HK-2 (cell line): Measurements from ENCODE around the gene GAPVD1.
"Not testable (repeated sequence)": the region's sequence is repeated elsewhere in the genome, so short reads cannot be mapped to it uniquely, and the experiment has no call there.

Experiments used
- DNase-seq: peaks from one replicate; pipeline ENCODE4 v3.0.0-alpha.2; 2018; ENCODE audit not compliant: unreplicated experiment

GAPVD1 gene

DNA sequence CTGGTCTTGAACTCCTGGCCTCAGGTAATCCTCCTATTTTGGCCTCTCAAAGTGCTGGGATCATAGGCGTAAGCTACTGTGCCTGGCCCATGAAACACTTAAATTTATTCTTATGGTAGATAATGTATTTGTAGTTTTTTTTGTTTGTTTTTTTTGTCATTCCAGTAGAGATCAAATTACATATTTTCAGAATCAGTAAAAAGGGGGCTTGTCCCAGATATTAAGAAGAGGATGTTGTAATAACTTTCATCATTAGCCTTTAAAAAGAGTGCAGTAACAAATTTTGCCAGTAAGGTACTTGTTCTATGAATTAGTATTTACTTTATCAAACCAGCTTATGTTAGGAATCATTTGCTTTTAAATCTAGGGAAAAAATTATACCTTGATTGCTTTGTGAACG is 42.6 kb downstream of the GAPVD1 start:
- no peak for DNase-seq

DNA sequence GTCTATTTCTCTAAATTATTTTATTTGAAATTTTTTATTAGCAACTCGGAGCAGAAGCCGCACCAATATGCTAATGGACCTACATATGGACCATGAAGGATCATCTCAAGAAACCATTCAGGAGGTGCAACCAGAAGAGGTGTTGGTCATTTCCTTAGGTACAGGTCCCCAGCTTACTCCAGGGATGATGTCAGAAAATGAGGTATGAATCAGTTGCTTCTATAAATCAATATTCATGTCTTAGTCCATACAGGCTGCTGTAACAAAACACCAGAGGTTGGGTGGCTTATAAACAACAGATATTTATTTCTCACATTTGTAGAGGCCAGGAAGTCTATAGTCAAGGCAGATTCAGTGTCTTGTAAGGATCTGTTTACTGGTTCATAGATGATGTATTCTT is 50.8 kb downstream of the GAPVD1 start:
- no peak for DNase-seq

DNA sequence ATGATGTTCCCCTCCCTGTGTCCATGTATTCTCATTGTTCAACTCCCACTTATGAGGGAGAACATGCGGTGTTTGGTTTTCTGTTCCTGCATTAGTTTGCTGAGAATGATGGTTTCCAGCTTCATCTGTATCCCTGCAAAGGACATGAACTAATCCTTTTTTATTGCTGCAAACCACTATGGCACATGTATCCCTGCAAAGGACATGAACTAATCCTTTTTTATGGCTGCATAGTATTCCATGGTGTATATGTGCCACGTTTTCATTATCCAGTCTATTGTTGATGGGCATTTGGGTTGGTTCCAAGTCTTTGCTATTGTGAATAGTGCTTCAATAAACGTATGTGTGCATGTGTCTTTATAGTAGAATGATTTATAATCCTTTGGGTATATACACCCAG is 54.7 kb downstream of the GAPVD1 start:
- not testable (repeated sequence) for DNase-seq

DNA sequence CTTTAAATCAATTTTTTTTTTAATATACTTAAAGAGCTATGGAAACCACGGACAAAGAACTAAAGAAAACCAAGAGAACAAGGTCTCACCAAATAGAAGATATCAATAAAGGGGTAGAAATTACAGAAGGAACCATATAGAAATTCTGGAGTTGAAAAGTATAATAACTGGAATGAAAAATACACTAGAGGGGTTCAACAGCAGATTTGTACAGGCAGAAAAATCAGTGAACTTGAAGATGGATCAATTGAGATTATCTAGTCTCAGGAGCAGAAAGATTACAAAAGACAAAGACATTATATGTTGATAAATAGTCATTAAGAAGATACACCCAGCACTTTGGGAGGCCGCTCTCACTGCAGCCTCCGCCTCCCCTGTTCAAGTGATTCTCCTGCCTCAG is 56.1 kb downstream of the GAPVD1 start:
- no peak for DNase-seq

DNA sequence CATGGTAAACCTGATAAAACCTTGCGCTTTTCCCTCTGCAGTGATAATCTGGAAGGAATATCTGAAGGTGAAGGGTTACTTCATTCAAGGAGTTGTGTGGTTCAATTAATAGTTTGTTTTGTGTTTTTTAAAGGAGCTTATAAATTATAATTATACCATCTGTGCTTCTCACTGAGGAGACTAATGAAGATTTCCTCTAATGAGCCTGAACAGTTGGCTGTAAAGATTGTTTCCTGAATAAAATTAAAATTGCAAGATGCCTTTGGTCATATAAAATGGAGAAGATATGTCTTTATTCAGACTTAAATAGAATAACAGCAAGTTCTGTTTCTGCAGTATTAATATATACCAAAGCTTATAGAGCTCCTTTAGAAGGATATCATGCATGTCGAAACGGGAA is 59.9 kb downstream of the GAPVD1 start:
- DNase-seq, result no peak

DNA sequence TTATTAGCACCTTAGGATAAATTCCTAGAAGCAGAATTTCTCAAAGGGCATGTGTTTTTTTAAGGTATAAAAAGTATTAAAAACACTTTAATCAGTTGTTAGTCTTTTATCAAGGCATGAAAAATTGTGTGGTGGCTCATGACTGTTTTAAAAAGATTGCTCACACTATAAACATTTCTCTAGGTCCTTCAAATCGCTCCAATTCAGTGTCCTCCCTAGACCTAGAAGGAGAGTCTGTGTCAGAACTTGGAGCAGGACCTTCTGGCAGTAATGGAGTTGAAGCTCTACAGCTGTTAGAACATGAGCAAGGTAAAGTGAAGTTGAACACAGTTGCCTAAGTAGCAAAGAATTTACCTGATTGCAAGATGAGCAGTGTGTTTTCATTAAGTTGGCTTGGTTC is 62.0 kb downstream of the GAPVD1 start:
- no peak for DNase-seq

DNA sequence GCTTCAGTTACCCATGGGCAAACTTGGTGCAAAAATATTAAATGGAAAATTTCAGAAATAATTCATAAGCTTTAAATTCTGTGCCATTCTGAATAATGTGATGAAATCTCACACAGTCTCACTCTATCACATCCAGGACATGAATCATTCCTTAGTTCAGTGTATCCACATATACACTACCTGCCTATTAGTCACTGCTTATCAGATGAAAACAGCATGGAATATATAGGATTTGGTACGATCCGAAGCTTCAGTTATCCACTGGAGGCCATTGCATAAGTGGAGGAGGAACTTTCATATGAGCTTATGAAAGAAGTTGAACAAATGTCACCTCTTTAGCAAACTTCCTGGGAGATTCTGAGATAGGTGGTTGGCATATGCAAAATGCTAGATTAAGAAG is 64.2 kb downstream of the GAPVD1 start:
- no peak for DNase-seq

DNA sequence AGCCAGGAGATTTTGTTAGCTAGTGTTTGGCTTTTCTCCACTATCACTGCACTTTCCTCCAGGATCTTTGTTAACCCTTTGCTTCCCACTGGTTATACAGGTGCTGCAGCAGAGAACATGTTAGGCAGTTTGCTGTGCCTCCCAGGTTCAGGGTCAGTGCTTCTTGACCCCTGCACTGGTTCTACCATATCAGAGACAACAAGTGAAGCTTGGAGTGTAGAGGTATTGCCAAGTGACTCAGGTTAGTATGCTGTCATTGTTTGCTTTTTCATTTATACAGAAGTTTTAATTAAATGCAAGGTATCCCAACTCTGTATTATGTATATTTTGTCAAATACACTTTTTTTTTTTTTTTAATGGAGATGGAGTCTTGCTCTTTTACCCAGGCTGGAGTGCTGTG is 68.4 kb downstream of the GAPVD1 start:
- no peak for DNase-seq

DNA sequence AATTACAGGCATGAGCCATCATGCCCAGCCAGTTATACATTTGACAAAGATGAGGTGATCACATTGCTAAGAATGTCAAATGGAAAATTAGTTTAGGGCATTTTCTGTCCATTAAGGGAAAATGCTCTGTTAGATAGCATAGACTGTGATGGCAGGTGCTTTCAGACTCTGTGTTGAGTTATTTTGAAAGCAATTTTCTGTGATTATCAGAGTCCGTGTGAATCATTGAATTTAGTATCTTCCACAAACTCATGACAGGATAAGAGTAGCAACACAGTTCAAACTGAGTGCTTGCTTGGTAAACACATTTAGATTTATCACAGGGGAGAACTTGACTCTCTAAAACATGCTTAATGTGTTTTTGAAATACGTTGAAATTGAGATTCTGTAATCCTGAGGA is 69.0 kb downstream of the GAPVD1 start:
- DNase-seq, result no peak

DNA sequence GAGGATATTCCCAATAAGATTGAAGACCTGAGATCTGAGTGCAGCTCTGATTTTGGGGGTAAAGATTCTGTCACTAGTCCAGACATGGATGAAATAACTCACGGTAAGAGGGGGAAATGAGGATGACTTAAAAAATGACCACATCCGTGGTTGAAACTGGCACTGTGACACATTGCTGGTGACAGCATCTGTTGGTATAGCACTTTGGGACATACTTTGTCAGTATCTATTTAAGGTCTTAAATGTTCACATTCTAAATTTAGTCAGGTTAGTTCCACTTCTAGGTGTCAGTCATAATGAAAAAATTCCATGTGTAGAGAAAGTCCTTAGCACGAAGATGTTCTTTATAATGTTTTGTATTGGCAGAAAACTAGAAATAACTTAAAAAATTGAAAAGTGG is 70.9 kb downstream of the GAPVD1 start:
- DNase-seq, result no peak

DNA sequence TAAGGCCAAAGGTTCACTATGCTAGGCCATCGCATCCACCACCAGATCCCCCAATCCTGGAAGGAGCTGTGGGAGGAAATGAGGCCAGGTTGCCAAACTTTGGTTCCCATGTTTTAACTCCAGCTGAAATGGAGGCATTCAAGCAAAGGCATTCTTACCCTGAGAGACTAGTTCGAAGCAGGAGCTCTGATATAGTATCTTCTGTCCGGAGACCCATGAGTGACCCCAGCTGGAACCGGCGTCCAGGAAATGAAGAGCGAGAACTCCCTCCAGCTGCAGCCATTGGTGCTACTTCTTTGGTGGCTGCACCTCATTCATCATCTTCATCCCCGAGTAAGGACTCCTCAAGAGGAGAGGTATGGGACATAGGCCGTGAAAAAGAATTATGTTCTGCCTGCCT is 75.6 kb downstream of the GAPVD1 start:
- no peak for DNase-seq

DNA sequence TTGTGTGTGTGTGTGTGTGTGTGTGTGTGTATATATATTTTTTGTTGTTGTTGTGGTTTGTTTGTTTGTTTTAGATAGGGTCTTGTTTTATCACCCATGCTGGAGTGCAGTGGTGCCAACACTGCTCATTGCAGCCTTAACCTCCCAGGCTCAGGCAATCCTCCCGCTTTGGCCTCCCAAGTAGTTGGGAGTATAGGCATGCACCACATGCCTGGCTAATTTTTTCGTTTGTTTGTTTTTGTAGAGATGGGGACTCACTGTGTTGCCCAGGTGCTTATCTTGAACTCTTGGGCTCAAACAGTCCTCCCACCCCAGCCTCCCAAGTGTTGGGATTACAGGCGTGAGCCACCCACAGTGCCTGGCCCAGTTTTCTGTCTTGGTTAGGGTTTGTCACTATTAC is 77.3 kb downstream of the GAPVD1 start:
- DNase-seq, result no peak

DNA sequence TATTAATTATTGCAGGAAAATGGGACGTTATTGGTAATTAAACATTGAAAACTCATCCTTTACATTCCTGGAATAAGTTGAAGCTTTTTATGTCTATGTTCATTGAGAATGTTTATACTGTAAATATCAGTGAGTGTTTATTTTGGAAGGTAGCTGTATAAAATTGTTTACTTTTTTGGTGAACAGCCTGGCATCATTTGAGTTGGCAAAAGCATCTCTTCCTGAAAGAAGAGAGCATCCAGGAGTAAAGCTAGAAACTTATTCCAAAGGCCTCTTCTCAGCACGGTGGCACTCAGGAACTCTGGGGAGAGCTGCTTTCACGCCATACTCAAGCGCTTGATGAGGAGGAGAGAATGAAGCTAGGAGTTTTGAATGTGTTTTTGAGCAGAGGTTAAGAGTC is 79.9 kb downstream of the GAPVD1 start:
- no peak for DNase-seq

DNA sequence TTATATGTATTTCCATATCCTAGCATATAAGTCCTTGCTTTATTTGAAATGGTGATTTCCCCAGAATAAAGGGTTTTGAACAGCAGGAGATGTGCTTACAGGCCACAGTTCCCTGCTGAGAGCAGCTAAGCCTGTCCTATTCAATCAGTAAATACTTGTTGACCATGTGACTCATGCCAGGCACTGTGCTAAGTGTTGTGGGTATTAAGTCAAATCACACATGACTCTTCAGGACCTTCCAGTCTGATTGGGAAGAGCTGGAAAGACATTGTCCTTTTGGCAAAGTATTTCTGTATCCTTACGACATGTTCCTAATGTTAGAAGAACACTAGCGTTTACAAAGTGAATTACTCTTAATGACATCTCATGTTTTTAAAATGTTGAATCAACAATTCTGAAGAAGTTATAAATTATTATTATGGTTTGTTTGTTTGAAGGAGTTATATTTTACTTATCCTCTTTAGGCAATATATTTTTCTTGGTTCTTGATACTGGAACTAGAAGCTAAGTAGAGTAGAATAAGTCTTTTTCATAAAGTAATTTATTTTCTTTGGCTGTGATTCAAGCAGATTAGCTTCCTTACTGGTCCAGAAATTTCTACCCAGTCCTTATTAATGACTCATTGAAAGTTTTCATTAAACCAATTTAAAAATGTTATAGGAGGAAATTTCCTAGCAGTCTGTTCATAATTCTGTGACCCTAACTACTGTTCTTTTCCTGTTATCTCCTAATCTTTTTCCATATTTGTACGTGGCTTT is 82.1 kb downstream of the GAPVD1 start:
- no peak for DNase-seq

DNA sequence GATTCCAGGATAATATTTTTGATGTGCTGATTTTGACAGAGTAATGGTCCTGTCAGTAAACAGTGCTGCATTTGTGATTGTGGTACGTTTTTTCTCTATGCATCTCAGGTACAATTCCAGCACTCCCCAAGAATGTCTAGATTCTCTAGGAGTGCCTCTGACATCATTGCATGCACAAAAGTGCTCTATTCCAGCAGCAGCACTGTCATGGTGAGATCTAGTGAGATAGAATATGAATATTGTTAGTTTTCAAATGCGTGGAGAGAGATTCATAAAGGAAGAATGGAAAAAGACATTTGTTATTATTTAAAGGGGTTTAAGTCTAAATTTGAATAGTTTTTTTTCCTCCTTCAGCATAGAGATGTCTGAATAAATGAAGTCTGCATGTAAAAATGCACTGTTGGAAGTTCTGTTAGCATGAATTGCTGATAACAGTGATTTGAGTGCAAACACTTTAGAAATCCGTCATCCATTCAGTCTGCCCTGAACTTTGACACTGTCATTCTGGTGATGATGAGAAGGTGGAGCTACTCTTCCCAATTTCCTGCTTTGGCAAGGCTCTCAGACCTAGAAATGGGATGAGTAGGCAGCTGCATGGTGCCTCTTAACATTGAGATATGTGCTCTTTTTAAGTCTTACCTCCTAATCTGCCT is 84.6 kb downstream of the GAPVD1 start:
- DNase-seq, result no peak

DNA sequence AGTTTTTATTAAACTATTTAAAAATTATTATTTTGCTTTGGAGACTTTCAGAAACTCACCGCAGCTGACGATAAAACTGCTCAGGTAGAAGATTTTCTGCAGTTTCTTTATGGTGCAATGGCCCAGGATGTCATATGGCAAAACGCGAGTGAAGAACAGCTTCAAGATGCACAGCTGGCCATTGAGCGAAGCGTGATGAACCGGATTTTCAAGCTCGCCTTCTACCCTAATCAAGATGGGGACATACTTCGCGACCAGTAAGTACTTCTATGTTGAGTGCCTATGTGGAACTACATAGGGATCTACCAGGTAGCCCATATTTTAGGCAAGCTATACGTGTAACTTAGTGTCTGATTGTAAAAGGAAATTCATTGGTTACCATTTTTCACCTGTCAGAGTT is 94.0 kb downstream of the GAPVD1 start:
- DNase-seq, result no peak

DNA sequence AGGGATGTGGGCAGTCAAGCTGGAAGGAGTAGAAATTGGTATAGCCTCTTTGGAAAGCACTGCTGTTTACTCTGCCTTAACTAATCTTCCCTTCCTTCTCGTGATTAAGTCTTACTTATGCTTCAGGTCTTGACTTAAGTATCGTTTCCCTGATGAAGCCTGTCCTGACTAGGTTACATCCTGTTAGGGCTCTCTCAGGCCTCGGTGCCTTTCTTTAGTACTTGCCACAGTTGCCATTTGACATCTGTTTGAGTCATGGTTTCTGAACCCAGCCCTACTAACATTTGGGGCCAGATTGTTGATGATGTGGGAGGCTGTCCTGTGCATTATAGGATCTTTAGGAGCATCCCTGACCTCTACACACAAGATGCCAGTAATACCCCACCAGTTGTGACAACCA is 94.4 kb downstream of the GAPVD1 start:
- no peak for DNase-seq

DNA sequence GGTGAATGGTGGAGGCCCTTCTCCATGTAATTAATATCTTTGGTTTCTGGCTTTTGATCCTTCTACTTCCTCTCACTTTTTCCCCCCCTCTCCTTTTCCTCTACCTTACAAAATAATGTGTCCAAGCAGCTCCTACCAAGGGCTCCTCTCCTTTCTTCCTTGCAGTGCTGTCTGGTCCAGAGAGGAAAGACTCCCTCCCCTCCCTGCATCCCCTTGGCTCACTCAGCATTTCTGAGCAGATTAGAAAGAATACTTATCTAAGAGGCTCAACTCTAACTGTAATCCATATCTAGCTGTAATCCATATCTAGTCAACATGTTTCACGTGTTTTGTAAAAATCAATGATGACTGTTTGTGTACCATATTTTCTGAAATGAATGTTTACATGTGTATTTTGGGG is 97.4 kb downstream of the GAPVD1 start:
- DNase-seq, result no peak

DNA sequence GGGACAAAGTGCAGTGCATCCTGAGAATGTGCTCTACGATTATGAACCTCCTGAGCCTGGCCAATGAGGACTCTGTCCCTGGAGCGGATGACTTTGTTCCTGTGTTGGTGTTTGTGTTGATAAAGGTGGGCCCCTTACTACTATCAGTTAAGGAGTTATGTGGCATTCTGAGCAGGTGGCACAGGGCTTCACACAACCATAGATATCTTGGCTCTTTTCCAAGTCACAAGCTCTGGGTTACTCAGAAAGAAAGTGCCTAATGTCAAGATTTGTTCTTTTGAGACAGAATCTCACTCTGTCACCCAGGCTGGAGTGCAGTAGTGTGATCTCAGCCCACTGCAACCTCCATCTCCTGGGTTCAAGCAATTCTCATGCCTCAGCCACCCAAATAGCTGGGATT is 99.0 kb downstream of the GAPVD1 start:
- no peak for DNase-seq

DNA sequence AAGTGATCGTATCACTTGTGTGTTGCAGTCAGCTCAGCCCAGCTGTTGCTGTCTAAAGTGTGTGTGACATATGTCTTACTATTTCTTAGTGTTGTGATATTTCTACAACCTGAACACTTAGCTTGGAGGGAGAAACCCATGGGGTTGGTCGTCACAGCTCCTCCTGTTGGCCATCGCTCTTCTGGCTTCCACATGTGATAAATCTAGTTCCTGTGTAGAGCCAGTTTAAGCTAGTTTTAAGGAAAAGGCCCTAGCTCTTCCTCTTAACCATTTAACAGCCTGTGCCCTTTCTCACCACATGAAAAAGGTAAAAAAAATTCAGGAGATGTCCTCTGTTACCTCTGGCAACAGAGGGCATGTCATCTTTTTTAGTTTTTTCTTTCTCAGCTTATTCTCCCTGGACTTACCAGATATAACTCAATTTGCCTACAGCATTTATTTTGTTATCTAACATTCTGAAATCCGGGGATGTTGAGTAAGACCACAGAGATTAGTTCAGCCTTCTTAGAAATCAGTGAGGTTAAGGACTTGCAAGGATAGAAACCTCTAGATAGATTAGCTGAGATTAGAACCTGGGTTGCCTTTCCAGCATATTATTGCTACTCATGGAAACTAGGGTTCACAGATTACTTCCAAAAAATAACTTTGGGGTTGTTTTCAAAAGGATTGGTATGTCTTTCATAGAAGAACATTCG is 100.4 kb downstream of the GAPVD1 start:
- DNase-seq, result no peak

DNA sequence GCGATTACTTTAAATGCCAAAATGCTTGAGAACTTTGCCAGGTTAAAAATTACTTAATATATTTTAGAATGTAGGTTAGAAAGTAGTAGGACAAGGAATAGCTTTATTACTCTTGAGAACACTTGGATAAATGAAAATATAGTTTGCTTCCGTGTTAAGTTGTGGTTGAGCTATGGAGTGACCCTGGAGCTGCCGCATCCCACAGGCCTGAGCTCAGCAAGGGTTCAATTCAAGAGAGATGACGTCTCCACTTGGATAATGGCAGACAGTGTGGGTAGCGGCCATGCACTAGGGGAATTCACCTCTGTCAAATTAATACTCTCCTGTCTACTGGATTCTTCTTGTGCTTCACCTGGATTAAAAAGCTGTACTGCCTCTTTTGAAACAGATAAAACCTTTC is 105.0 kb downstream of the GAPVD1 start:
- DNase-seq, result no peak

DNA sequence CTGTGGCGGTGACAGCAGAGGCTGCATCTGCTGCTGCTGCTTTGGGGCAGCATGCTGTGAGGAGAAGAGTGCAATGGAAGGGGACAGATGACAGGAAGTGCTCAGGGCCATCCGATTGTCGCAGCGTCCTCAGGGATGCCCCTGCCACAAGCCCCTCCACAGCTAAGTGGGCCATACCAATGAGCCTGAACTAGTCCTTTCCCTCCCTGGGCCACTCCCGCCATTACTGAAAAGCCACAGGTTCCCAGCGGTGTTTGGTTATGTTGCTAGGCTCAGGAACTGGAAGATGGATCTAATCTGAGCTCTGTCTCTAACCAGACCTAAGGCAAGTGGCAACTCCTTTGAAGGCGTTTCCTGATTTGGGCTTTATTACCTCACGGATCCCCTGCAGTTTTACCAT is 109.2 kb downstream of the GAPVD1 start:
- no peak for DNase-seq
